OCI-LY7 (cell line): ENCODE results near the gene MBOAT2. TPM values are rescaled to one million over a fixed set of nuclear protein-coding genes. Genes with fewer than 3 reads are reported as not detected.

Source experiments
- BruUV-seq: library from RNA; stranded (reverse); fragments of 400-500 nt; replicated peaks from 2 replicates; lab custom pipeline; 2021; lab: Mats Ljungman, UMichigan
- CTCF ChIA-PET: fragments of 300-600 bp; sonication (Branson Sonifier 250); formaldehyde crosslinking; loops from one replicate; lab custom pipeline; 2022; ENCODE audit warnings: antibody characterized with exemption; ENCODE audit not compliant: unreplicated experiment; lab: Charles Lee
- POLR2A ChIA-PET: fragments of 300-600 bp; sonication (Branson Sonifier 250); formaldehyde crosslinking; loops from one replicate; lab custom pipeline; 2022; ENCODE audit warnings: antibody characterized with exemption; lab: Charles Lee
- DNase-seq: peaks from one replicate; pipeline ENCODE4 v3.0.0-alpha.2; 2015; ENCODE audit warnings: low spot score
- H2AFZ ChIP-seq: fragments of 200-600 bp; sonication (generic), shearing (Covaris generic); 2 replicates; pipeline ENCODE4 v1.6.1; 2014; ENCODE audit warnings: mild to moderate bottlenecking, antibody characterized with exemption, low read length, moderate library complexity
- H3K27ac ChIP-seq: fragments of 200-600 bp; sonication (generic); 2 replicates; pipeline ENCODE4 v1.5.1; 2014; ENCODE audit warnings: mixed run types, low read depth, mild to moderate bottlenecking, moderate library complexity, low read length, inconsistent platforms; ENCODE audit not compliant: poor library complexity, severe bottlenecking
- H3K36me3 ChIP-seq: fragments of 200-600 bp; sonication (generic); 2 replicates; pipeline ENCODE4 v1.6.1; 2014; ENCODE audit warnings: mild to moderate bottlenecking, antibody characterized with exemption, low read length, moderate library complexity, mixed read lengths; ENCODE audit not compliant: insufficient read depth
- H3K4me1 ChIP-seq: fragments of 200-600 bp; sonication (generic); 2 replicates; pipeline ENCODE4 v1.5.1; 2014; ENCODE audit warnings: mild to moderate bottlenecking, low read length; ENCODE audit not compliant: insufficient read depth, poor library complexity, severe bottlenecking
- H3K4me2 ChIP-seq: fragments of 200-600 bp; sonication (generic); 2 replicates; pipeline ENCODE4 v1.6.1; 2014; ENCODE audit warnings: mild to moderate bottlenecking, low read length
- H3K4me3 ChIP-seq: fragments of 200-600 bp; sonication (generic); 2 replicates; pipeline ENCODE4 v1.5.1; 2014; ENCODE audit warnings: mild to moderate bottlenecking, low read depth, low read length; ENCODE audit not compliant: poor library complexity, severe bottlenecking
- H3K79me2 ChIP-seq: fragments of 200-600 bp; sonication (generic); 2 replicates; pipeline ENCODE4 v1.6.1; 2016; ENCODE audit warnings: low read depth, mild to moderate bottlenecking, low read length, moderate library complexity, mixed read lengths; ENCODE audit not compliant: insufficient read depth
- H3K9me2 ChIP-seq: fragments of 200-600 bp; sonication (generic); 2 replicates; pipeline ENCODE4 v1.6.1; 2016; ENCODE audit warnings: mild to moderate bottlenecking, low read length, mixed read lengths; ENCODE audit not compliant: insufficient read depth
- H3K9me3 ChIP-seq: fragments of 200-600 bp; sonication (generic); 2 replicates; pipeline ENCODE4 v1.6.1; 2014; ENCODE audit warnings: mild to moderate bottlenecking, mixed run types, low read length, mixed read lengths
- H4K20me1 ChIP-seq: fragments of 200-600 bp; sonication (generic); 2 replicates; pipeline ENCODE4 v1.6.1; 2014; ENCODE audit warnings: mild to moderate bottlenecking, antibody characterized with exemption, low read length, moderate library complexity, mixed read lengths; ENCODE audit not compliant: insufficient read depth
- EZH2phosphoT487 ChIP-seq: fragments of 200-600 bp; sonication (generic); IDR thresholded peaks from 2 replicates; pipeline ENCODE4 v1.6.1; 2018; ENCODE audit warnings: low read depth, borderline replicate concordance, mild to moderate bottlenecking, mixed run types, antibody characterized with exemption, low read length, moderate library complexity, mixed read lengths
- intact Hi-C: fragments of 100-400 bp; cut with micrococcal nuclease; formaldehyde crosslinking; loops from one replicate; pipeline ENCODE4 v1.10.0; 2022; ENCODE audit not compliant: unreplicated experiment
- total RNA-seq, 2 experiments: library from RNA; depleted of rRNA in 1 of 2; stranded (reverse); fragments of >200 nt in 1 of 2; shearing (Covaris generic) in 1 of 2; gene quantifications; 2 replicates each; pipeline ENCODE4 v1.2.3, GENCODE V29; 2014 to 2022
- TF ChIP-seq, protein P1 (sequence below): fragments of 200-600 bp; sonication (generic); conservative IDR thresholded peaks from 2 replicates; pipeline ENCODE4 v1.5.1; 2014; ENCODE audit warnings: mild to moderate bottlenecking, antibody characterized with exemption, low read length, moderate library complexity, mixed read lengths

Gene MBOAT2
- total RNA-seq, 2 experiments from 2014 or later: 0.28 to 0.93 TPM

DNA sequence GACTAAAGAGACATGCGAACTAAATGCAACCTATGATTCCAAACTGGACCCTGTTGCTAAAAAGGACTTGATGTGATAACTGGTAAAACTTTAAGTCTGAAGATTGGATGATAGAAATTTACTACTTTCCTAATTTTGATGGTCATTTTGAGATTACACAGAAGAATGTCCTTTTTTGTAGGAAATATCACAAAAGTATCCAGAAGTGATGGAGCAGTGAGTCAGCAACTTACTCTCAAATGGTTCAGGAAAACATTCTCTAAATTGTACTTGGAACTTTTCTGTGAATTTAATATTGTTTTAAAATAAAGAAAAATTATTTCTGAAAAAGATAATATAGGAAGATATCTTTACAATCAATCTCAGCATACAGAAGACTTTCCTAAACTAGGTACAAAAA is 19.9 kb downstream of the MBOAT2 start:
- Histone ChIP-seq H3K9me3 (no peaks in the 10 kb centered on the region), H3K4me3 (no peak overlapping the region), H3K4me1 (no peaks in the 10 kb centered on the region), H3K4me2 (no peak overlapping the region), H3K79me2 (no peaks in the 10 kb centered on the region), H3K36me3 (no peaks in the 10 kb centered on the region), H2AFZ (no peak overlapping the region), H3K9me2 (no peaks in the 10 kb centered on the region), H4K20me1 (no peaks in the 10 kb centered on the region), H3K27ac (no peak overlapping the region)
- DNase-seq: no peak
- CTCF ChIA-PET: no interaction called here
- TF ChIP-seq, protein P1, sequence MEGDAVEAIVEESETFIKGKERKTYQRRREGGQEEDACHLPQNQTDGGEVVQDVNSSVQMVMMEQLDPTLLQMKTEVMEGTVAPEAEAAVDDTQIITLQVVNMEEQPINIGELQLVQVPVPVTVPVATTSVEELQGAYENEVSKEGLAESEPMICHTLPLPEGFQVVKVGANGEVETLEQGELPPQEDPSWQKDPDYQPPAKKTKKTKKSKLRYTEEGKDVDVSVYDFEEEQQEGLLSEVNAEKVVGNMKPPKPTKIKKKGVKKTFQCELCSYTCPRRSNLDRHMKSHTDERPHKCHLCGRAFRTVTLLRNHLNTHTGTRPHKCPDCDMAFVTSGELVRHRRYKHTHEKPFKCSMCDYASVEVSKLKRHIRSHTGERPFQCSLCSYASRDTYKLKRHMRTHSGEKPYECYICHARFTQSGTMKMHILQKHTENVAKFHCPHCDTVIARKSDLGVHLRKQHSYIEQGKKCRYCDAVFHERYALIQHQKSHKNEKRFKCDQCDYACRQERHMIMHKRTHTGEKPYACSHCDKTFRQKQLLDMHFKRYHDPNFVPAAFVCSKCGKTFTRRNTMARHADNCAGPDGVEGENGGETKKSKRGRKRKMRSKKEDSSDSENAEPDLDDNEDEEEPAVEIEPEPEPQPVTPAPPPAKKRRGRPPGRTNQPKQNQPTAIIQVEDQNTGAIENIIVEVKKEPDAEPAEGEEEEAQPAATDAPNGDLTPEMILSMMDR: no peak
- no peak for TF ChIP-seq EZH2phosphoT487
- no TSS peak for BruUV-seq
- intact Hi-C loops: no loop called here
- POLR2A ChIA-PET: no interaction called here

- no peaks in the 10 kb centered on the region for H4K20me1 ChIP-seq
- no peaks in the 10 kb centered on the region for H3K36me3 ChIP-seq
- POLR2A ChIA-PET: no interaction called here
- intact Hi-C loops: no loop called here
- no peak overlapping the region for H2AFZ ChIP-seq
- H3K4me2 ChIP-seq: no peak overlapping the region
- no peaks in the 10 kb centered on the region for H3K79me2 ChIP-seq
- TF ChIP-seq, protein P1: no peak
- TF ChIP-seq EZH2phosphoT487: no peak
- BruUV-seq: no TSS peak
- no peaks in the 10 kb centered on the region for H3K9me3 ChIP-seq
- no peaks in the 10 kb centered on the region for H3K9me2 ChIP-seq
- H3K27ac ChIP-seq: no peak overlapping the region
- CTCF ChIA-PET: no interaction called here
- H3K4me1 ChIP-seq: no peaks in the 10 kb centered on the region
- no peak overlapping the region for H3K4me3 ChIP-seq
- DNase-seq: no peak
These were observed 21.6 kb downstream of the MBOAT2 start for GRCh38 chr2:8981876-8982275.

DNA sequence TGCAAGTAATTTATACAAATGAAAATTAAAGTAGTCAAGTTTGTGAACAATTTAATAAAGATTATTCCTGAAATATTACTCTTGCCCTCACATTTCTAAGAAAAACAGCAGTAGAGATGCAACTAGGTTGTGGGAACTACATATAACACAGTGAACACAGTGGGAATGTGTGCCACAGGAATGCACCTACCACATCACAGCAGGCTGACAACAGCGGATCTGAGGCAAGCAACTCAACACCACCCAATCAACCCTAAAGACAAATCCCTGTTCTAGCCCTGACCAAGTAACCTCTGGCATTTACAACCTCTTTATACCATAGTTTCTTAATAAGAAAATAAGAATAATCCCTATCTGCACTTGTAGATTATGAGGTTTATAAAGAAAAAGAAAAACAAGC is 23.4 kb downstream of the MBOAT2 start:
- no peak for TF ChIP-seq EZH2phosphoT487
- TF ChIP-seq, protein P1: no peak
- Histone ChIP-seq H3K4me3 (no peak overlapping the region), H3K4me2 (no peak overlapping the region), H4K20me1 (no peaks in the 10 kb centered on the region), H3K4me1 (no peaks in the 10 kb centered on the region), H3K9me3 (no peaks in the 10 kb centered on the region), H3K27ac (no peak overlapping the region), H2AFZ (no peak overlapping the region), H3K79me2 (no peaks in the 10 kb centered on the region), H3K36me3 (no peaks in the 10 kb centered on the region), H3K9me2 (no peaks in the 10 kb centered on the region)
- ChIA-PET CTCF (no interaction called here), POLR2A (no interaction called here)
- DNase-seq: no peak
- BruUV-seq: no TSS peak
- intact Hi-C loops: no loop called here
